K562 (cell line): ENCODE data around the gene PYCR2. TPM values are rescaled to one million over a fixed set of nuclear protein-coding genes. Genes with fewer than 3 reads are reported as not detected.

Source experiments
- CREB3L1 ChIP-seq: fragments of 450-650 bp; IDR thresholded peaks from 2 replicates; pipeline ENCODE4 v1.6.1; 2014; ENCODE audit warnings: low read depth, mild to moderate bottlenecking, moderate library complexity, borderline replicate concordance
- CSDE1 ChIP-seq, 2 experiments: fragments of 450-650 bp; IDR thresholded peaks; 2 replicates each; pipeline ENCODE4 v1.6.1; 2016; ENCODE audit warnings: mild to moderate bottlenecking in 1 of 2
- ELK3 ChIP-seq: fragments of 450-650 bp; formaldehyde crosslinking; IDR thresholded peaks from 2 replicates; pipeline ENCODE4 v1.4.0; 2020; ENCODE audit warnings: mild to moderate bottlenecking
- ETV6 ChIP-seq, 3 experiments: fragments of 150-350 bp in 1 of 3; sonication (generic) in 1 of 3; formaldehyde crosslinking in 1 of 3; IDR thresholded peaks; 2 replicates each; pipeline versions ENCODE4 v1.6.1 to v1.8.0; 2014 to 2022; ENCODE audit warnings: borderline replicate concordance in 2 of 3, low read depth in 2 of 3, antibody characterized with exemption in 1 of 3, low read length in 1 of 3, mild to moderate bottlenecking in 1 of 3, missing genetic modification reagents in 1 of 3
- HCFC1 ChIP-seq: IDR thresholded peaks from 2 replicates; pipeline ENCODE4 v1.6.1; 2012; ENCODE audit warnings: low read depth, low read length, improper control_type of control experiment
- KLF16 ChIP-seq: IDR thresholded peaks from 2 replicates; pipeline ENCODE4 v1.6.1; 2016; ENCODE audit warnings: antibody characterized with exemption
- NCOA2 ChIP-seq, 2 experiments: fragments of 450-650 bp; IDR thresholded peaks; 2 replicates each; pipeline ENCODE4 v1.6.1; 2018; ENCODE audit warnings: mild to moderate bottlenecking in 2 of 2, moderate library complexity in 1 of 2; ENCODE audit not compliant: partially characterized antibody in 2 of 2
- PHF21A ChIP-seq: fragments of 450-650 bp; IDR thresholded peaks from 2 replicates; pipeline ENCODE4 v1.6.1; 2017; ENCODE audit warnings: low read depth, borderline replicate concordance
- PHF8 ChIP-seq: fragments of 200-600 bp; sonication (generic); IDR thresholded peaks from 2 replicates; pipeline ENCODE4 v1.6.1; 2012; ENCODE audit warnings: mixed run types, mild to moderate bottlenecking, inconsistent platforms, low read length, moderate library complexity, borderline replicate concordance
- PPARD ChIP-seq: fragments of 250-450 bp; sonication (Bioruptor Pico); IDR thresholded peaks from 2 replicates; pipeline ENCODE4 v1.8.0; 2022; ENCODE audit warnings: inconsistent platforms, mild to moderate bottlenecking, moderate library complexity
- SFPQ ChIP-seq: fragments of 200-400 bp; formaldehyde crosslinking; IDR thresholded peaks from 2 replicates; pipeline ENCODE4 v1.6.1; 2017; ENCODE audit warnings: mild to moderate bottlenecking, low read depth, low read length, moderate library complexity
- SIN3A ChIP-seq, 2 experiments: fragments of 150-350 bp in 1 of 2; IDR thresholded peaks; 2 replicates each; pipeline ENCODE4 v1.6.1; 2011 to 2016; ENCODE audit warnings: borderline replicate concordance in 2 of 2, low read depth in 2 of 2, low read length in 2 of 2, mild to moderate bottlenecking in 2 of 2, moderate library complexity in 2 of 2; ENCODE audit not compliant: control insufficient read depth in 1 of 2
- TEAD2 ChIP-seq: fragments of 450-650 bp; IDR thresholded peaks from 2 replicates; pipeline ENCODE4 v1.6.1; 2016; ENCODE audit warnings: missing genetic modification characterization, control low read depth, missing compliant biosample characterization
- TFAP4 ChIP-seq: sonication (generic); formaldehyde crosslinking; IDR thresholded peaks from 2 replicates; pipeline ENCODE4 v1.8.0; 2022; ENCODE audit warnings: missing genetic modification reagents, mild to moderate bottlenecking, moderate library complexity, borderline replicate concordance
- VEZF1 ChIP-seq: fragments of 200-800 bp; sonication (Bioruptor generic); IDR thresholded peaks from 2 replicates; pipeline ENCODE4 v1.6.1; 2017; ENCODE audit warnings: missing genetic modification characterization, missing compliant biosample characterization
- ZFP30 ChIP-seq: fragments of 250-450 bp; sonication (Bioruptor Pico); IDR thresholded peaks from 2 replicates; pipeline ENCODE4 v1.8.0; 2022; ENCODE audit warnings: moderate library complexity, mild to moderate bottlenecking, inconsistent platforms, borderline replicate concordance
- ZKSCAN8 ChIP-seq: fragments of 200-800 bp; sonication (Bioruptor generic); IDR thresholded peaks from 2 replicates; pipeline ENCODE4 v1.6.1; 2016; ENCODE audit warnings: missing genetic modification characterization, missing compliant biosample characterization
- ZNF583 ChIP-seq: fragments of 250-450 bp; sonication (Bioruptor Pico); IDR thresholded peaks from 2 replicates; pipeline ENCODE4 v1.4.0; 2020
- ZNF695 ChIP-seq: fragments of 450-650 bp; formaldehyde crosslinking; IDR thresholded peaks from 2 replicates; pipeline ENCODE4 v1.4.0; 2020; ENCODE audit warnings: mild to moderate bottlenecking, moderate library complexity
- polyA plus RNA-seq, 8 experiments: library from polyadenylated mRNA; depleted of rRNA in 4 of 8; stranded (reverse) in 5 of 8; unstranded in 3 of 8; fragments of >200 nt; fragmentation: Nextera tagmentation in 2 of 8; fragmentation: Illumina TruSeq in 1 of 8; extraction: Ambion mirVana in 2 of 8; extraction: Trizol in 1 of 8; gene quantifications; 2 replicates each; pipeline versions ENCODE4 v1.2.1 to v1.2.3, GENCODE V29; 2011 to 2014; ENCODE audit warnings: inconsistent platforms in 1 of 8, missing spikeins in 1 of 8
- total RNA-seq, 7 experiments: library from RNA; depleted of rRNA in 6 of 7; stranded (reverse); fragments of >200 nt in 6 of 7; fragmentation: Illumina TruSeq in 2 of 7; extraction: Trizol in 2 of 7; gene quantifications; 2 replicates each; pipeline versions ENCODE4 v1.2.1 to v1.2.3, GENCODE V29; 2011 to 2021; ENCODE audit warnings: low replicate concordance in 1 of 7

The PYCR2 gene
- total and polyA plus RNA-seq, 9 of the 15 experiments (the other 6 are each of a cell fraction or from before 2014, with no cell fraction given): 5.5 to 219 (median 127) TPM

GRCh38 chr1:225881959-225882693 lies 41.9 kb downstream of the PYCR2 start, which contains the start of gene TMEM63A (continued):
- no peak for TF ChIP-seq TEAD2 (tag)
- TF ChIP-seq HCFC1: peak; percentile 12
- TF ChIP-seq KLF16: no peak
- peak; percentile 24; the same call in 1 of the 2 replicates for TF ChIP-seq ZNF583
- TF ChIP-seq CSDE1 (IDR thresholded peaks at IDR 0.05): no peak
- no peak for TF ChIP-seq SFPQ
- TF ChIP-seq ETV6 (IDR thresholded peaks at IDR 0.05; ENCODE audit: borderline replicate concordance in 1 of 2, low read depth in 2 of 2, low read length in 1 of 2): no peak
- TF ChIP-seq ETV6 (CRISPR knock-in tag; IDR thresholded peaks at IDR 0.05; ENCODE audit: borderline replicate concordance): no peak
- TF ChIP-seq PPARD (CRISPR knock-in tag): no peak
- no peak for TF ChIP-seq PHF21A
- TF ChIP-seq TFAP4 (CRISPR knock-in tag): peak; percentile 98
- TF ChIP-seq CREB3L1: no peak
- TF ChIP-seq VEZF1: peak; percentile 34
- no peak for TF ChIP-seq ZFP30 (CRISPR knock-in tag)
- no peak for TF ChIP-seq ZNF695 (CRISPR knock-in tag)
- peak; percentile 34; the same call in 1 of the 2 replicates for TF ChIP-seq ELK3
- TF ChIP-seq NCOA2 (IDR thresholded peaks at IDR 0.05; ENCODE audit: partially characterized antibody in 2 of 2): no peak
- peak; percentile 83 for TF ChIP-seq PHF8
- peak; percentile 6 to 53; a peak in 3 of 4 replicates for TF ChIP-seq SIN3A (IDR thresholded peaks at IDR 0.05; ENCODE audit: borderline replicate concordance in 2 of 2, control insufficient read depth in 1 of 2, low read depth in 2 of 2, low read length in 2 of 2)
- no peak for TF ChIP-seq ZKSCAN8 (CRISPR knock-in tag)
